ENCODE data around the gene MYRF.

DNA sequence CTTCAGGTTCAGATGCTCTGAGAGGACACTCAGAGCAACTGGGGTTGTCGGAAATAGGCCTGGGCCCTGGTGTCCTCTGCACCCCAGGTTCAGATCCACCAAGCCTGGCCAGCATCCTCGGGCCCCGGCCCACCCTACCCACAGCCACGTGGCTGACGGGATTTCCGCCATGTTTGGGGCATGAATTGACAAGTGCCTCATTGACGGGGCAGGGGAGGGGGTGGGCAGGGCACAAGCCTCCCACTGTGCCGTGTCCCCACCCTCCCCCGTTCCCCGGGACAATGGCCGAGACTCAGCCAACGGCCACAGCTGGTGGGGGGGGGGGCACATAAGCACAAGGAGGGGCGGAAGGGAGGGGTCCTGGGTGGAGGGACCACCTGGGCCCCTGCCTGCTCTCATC is 8.5 kb downstream of the MYRF start:
- TF ChIP-seq, protein P1, sequence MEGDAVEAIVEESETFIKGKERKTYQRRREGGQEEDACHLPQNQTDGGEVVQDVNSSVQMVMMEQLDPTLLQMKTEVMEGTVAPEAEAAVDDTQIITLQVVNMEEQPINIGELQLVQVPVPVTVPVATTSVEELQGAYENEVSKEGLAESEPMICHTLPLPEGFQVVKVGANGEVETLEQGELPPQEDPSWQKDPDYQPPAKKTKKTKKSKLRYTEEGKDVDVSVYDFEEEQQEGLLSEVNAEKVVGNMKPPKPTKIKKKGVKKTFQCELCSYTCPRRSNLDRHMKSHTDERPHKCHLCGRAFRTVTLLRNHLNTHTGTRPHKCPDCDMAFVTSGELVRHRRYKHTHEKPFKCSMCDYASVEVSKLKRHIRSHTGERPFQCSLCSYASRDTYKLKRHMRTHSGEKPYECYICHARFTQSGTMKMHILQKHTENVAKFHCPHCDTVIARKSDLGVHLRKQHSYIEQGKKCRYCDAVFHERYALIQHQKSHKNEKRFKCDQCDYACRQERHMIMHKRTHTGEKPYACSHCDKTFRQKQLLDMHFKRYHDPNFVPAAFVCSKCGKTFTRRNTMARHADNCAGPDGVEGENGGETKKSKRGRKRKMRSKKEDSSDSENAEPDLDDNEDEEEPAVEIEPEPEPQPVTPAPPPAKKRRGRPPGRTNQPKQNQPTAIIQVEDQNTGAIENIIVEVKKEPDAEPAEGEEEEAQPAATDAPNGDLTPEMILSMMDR (IDR thresholded peaks at IDR 0.05): no peak
- TF ChIP-seq ZFX (IDR thresholded peaks at IDR 0.05; ENCODE audit: borderline replicate concordance): no peak

All from 22Rv1 (cell line).